ENCODE measurements around the gene MT1M. TPM values are rescaled to one million over a fixed set of nuclear protein-coding genes. Genes with fewer than 3 reads are reported as not detected.

MT1M gene
- total RNA-seq, 4 donors from 2014 or later: 7.1 to 45.5 (median 33.8) TPM

DNA sequence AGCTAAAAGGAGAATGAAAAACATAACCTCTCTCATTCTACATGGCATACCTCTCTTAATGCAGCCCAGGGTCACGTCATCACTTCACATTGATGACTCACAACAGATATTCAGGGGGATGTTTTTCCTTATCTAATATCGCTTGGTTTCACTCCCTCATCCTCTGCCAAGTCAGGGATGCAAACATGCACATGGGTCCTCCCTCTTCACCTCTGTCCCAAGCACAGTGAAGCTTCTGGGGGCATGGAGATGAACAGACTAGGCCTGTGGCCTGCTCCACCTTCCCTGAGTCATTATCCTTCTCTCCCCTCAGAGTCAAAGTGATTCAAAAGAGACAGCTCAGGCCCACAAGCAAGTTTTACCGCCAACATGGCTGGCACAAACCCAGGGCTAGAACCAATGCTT lies 26.4 kb upstream of the MT1M start:
- Histone ChIP-seq H3K4me3 (replicated peaks in 1 of 3) (no peak overlapping the region), H3K27ac (peak overlapping the region; percentile 89 to 98 (median 97)), H3K27me3 (no peaks in the 10 kb centered on the region), H3K9me3 (no peaks in the 10 kb centered on the region), H3K4me1 (peaks cover 40 to 42% of the 10 kb centered on the region in 2 donors), H3K36me3 (no peaks in the 10 kb centered on the region)
- DNase-seq: peak; percentile 63 to 66
- intact Hi-C loops (cut with DNase I): loop anchor here (5.0 to 10.0 kb wide), 2 partner anchors 81 to 91 kb away; no protein-coding TSS in a partner anchor
- no peak for TF ChIP-seq POLR2A (IDR thresholded peaks at IDR 0.05)
- TF ChIP-seq, protein P1, sequence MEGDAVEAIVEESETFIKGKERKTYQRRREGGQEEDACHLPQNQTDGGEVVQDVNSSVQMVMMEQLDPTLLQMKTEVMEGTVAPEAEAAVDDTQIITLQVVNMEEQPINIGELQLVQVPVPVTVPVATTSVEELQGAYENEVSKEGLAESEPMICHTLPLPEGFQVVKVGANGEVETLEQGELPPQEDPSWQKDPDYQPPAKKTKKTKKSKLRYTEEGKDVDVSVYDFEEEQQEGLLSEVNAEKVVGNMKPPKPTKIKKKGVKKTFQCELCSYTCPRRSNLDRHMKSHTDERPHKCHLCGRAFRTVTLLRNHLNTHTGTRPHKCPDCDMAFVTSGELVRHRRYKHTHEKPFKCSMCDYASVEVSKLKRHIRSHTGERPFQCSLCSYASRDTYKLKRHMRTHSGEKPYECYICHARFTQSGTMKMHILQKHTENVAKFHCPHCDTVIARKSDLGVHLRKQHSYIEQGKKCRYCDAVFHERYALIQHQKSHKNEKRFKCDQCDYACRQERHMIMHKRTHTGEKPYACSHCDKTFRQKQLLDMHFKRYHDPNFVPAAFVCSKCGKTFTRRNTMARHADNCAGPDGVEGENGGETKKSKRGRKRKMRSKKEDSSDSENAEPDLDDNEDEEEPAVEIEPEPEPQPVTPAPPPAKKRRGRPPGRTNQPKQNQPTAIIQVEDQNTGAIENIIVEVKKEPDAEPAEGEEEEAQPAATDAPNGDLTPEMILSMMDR (IDR thresholded peaks at IDR 0.05): no peak
- 57 to 74% methylated on average over 3 of the region's 3 CpGs for WGBS, 2 donors

DNA sequence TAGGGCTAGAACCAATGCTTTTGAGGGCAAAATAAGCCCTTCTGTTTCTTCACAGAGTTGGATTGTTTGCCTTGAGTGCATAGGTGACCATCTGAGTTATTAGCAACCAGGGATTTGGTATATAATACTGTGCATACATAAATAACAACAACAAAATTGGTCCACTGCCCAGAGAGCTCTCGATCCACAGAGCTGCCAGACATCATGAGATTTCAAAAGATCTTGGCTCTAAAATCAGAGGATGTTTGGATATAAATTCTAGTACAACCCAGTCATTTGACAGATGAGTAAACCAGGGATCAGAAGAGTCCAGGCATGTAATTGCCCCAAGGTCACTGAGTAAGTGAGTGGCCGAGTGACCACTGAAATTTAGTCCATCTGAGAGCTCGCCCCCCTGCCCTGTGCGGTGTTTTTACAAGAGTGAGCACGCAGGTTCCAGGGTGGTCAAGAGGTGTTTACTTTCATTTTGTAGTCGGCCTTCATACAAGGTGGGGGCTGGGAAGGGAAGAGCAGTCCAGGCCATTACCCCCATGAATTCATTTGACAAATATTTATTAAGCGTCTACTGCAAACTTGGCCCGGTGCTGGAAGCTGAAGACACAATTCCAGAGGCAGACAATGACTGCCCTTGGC lies 25.9 kb upstream of the MT1M start:
- peaks cover 45 to 47% of the 10 kb centered on the region in 2 donors for H3K4me1 ChIP-seq

DNA sequence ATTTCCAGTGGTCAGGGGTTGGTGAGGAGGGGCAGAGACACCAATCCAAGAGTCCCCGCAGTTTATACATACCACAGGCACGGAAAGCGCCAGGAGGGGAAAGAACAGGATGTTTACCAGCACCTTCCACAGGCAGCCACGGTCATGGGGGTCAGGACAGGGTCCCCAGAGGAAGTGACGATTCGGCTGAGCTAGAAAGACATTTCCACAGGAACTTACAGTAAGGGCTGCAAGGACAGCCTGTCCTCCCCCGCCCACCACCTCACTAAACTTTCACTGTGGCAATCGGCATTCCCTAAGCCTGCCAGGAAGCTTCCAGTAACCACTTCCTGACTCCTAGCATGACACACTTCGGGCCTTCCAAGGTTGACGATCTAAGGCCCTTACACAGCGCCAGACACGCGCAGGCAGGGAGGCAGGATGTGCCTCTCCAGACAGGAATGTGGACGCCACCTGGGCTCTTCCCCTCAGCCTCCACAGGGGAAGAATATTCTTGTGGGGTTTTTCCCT lies 25.3 kb upstream of the MT1M start:
- peak overlapping the region; percentile 89 to 98 (median 97) for H3K27ac ChIP-seq
- 62 to 73% methylated on average over 14 of the region's 14 CpGs for WGBS, 2 donors

More for the DNA sequence above, 25.9 kb upstream of the MT1M start:
- intact Hi-C loops (cut with DNase I): loop anchor here (5.0 to 10.0 kb wide), 2 partner anchors 81 to 92 kb away; no protein-coding TSS in a partner anchor
- 28% methylated on average over 8 of the region's 8 CpGs for WGBS, 2 donors
- Histone ChIP-seq H3K27me3 (no peaks in the 10 kb centered on the region), H3K4me3 (replicated peaks in 1 of 3) (no peak overlapping the region), H3K9me3 (no peaks in the 10 kb centered on the region), H3K27ac (peak overlapping the region; percentile 89 to 98 (median 97)), H3K36me3 (no peaks in the 10 kb centered on the region)
- TF ChIP-seq, protein P1 (IDR thresholded peaks at IDR 0.05): no peak
- TF ChIP-seq POLR2A (IDR thresholded peaks at IDR 0.05): no peak
- DNase-seq: peak; percentile 59 to 63

DNA sequence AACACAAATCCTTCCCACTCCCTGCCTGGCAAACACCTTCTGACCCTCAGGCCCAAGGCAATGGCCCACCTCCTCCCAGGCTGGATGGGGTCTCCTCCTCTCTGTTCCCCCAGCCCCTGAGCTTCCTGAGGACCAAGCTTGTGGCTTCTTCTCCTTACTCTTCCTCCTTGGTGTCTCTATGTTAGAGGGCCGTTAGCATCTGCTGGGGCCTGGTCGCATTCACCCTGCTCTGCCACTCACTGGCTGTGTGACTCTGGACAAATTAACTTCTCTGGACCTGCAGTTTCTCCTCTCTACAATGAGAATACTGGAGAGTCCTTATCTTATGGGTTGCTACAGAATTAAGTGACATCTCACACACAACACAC lies 24.8 kb upstream of the MT1M start:
- no peaks in the 10 kb centered on the region for H3K36me3 ChIP-seq
- H3K4me1 ChIP-seq: peaks cover 47 to 51% of the 10 kb centered on the region in 2 donors
- no peaks in the 10 kb centered on the region for H3K27me3 ChIP-seq
- WGBS, 2 donors: 70 to 93% methylated on average over 2 of the region's 2 CpGs
- no peak for DNase-seq
- no peak for TF ChIP-seq POLR2A (IDR thresholded peaks at IDR 0.05)
- TF ChIP-seq, protein P1 (IDR thresholded peaks at IDR 0.05): no peak
- intact Hi-C loops (cut with DNase I): loop anchor here (5.0 to 10.0 kb wide), 2 partner anchors 80 to 93 kb away; no protein-coding TSS in a partner anchor
- peak overlapping the region; percentile 89 to 98 (median 97) for H3K27ac ChIP-seq
- H3K9me3 ChIP-seq: no peaks in the 10 kb centered on the region
- peak overlapping the region in 1 of 3 donors; percentile 64 for H3K4me3 ChIP-seq (replicated peaks in 1 of 3)

More for the DNA sequence above, 25.3 kb upstream of the MT1M start:
- Histone ChIP-seq H3K36me3 (no peaks in the 10 kb centered on the region), H3K9me3 (no peaks in the 10 kb centered on the region), H3K4me3 (replicated peaks in 1 of 3) (no peak overlapping the region), H3K4me1 (peaks cover 47 to 51% of the 10 kb centered on the region in 2 donors), H3K27me3 (no peaks in the 10 kb centered on the region)
- DNase-seq: peak; percentile 70 to 72
- intact Hi-C loops (cut with DNase I): loop anchor here (5.0 to 10.0 kb wide), 2 partner anchors 80 to 92 kb away; no protein-coding TSS in a partner anchor
- no peak for TF ChIP-seq POLR2A (IDR thresholded peaks at IDR 0.05)
- TF ChIP-seq, protein P1 (IDR thresholded peaks at IDR 0.05): no peak
